Mononuclear cell (primary cell): Measurements from ENCODE around the gene ALK. TPM values are rescaled to one million over a fixed set of nuclear protein-coding genes. Genes with fewer than 3 reads are reported as not detected.

Source experiments
- H3K27me3 ChIP-seq: 2 replicates; pipeline ENCODE4 v1.6.0; 2011; ENCODE audit warnings: low read length, control low read depth; ENCODE audit not compliant: insufficient read depth
- H3K4me1 ChIP-seq: 2 replicates; pipeline ENCODE4 v1.5.1; 2011; ENCODE audit warnings: mild to moderate bottlenecking, low read length, control low read depth; ENCODE audit not compliant: insufficient read depth
- H3K4me3 ChIP-seq: 2 replicates; pipeline ENCODE4 v1.5.1; 2011; ENCODE audit warnings: mild to moderate bottlenecking, low read length, moderate library complexity
- H3K9me3 ChIP-seq: 2 replicates; pipeline ENCODE4 v1.5.1; 2011; ENCODE audit warnings: low read depth, mild to moderate bottlenecking, control low read depth, low read length
- total RNA-seq: library from RNA; depleted of rRNA; stranded (reverse); fragments of >200 nt; gene quantifications from one replicate; pipeline ENCODE4 v1.2.3, GENCODE V29; 2012

The ALK gene
- total RNA-seq, result not detected

GRCh38 chr2:29921560-29921915 lies at the start of gene ALK:
Gene ALK (minus strand): TSS chr2:29921586. CDS start chr2:29920659, 927 bp downstream.
- no peaks in the 10 kb centered on the region for H3K9me3 ChIP-seq
- no peak within 1 kb of the TSS for H3K4me3 ChIP-seq
- H3K27me3 ChIP-seq, result peaks cover 68% of the 10 kb centered on the region
- peaks cover 16% of the 10 kb centered on the region for H3K4me1 ChIP-seq

GRCh38 chr2:29966266-29966665 lies 44.9 kb upstream of the ALK start:
- Histone ChIP-seq H3K4me3 (no peak overlapping the region), H3K4me1 (no peaks in the 10 kb centered on the region), H3K27me3 (peaks cover 2% of the 10 kb centered on the region), H3K9me3 (no peaks in the 10 kb centered on the region)

DNA sequence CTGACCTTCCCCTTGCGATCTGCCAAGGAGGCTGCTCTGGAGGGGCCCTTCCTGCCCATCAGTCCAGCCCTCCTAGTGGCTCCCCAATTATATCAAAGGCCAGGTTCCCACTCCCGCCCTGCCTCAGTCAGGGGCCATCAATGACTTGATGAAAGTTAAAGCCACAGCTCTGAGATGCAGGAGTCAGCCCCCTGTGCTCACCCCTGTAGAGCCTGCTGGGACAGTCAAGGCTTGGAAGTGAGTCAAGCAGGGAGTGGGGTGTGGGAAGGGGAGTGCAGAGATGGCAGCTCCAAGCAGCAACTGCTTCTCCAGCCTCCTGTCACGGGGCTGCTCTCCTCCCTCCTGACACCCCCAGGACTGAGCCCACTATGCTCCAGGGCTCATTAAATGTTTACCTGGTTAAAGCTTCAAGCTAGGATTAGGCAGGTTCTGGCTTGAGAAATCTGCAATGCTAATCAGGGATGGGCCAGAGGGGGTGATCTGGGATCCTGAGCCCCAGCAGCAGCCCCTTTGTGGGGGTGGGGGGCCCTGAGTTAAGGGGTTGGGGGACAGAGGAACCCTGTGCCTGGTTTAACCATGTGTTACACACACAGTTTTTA lies 42.7 kb upstream of the ALK start:
- Histone ChIP-seq H3K4me1 (no peaks in the 10 kb centered on the region), H3K9me3 (no peaks in the 10 kb centered on the region), H3K27me3 (peaks cover 2% of the 10 kb centered on the region), H3K4me3 (no peak overlapping the region)

DNA sequence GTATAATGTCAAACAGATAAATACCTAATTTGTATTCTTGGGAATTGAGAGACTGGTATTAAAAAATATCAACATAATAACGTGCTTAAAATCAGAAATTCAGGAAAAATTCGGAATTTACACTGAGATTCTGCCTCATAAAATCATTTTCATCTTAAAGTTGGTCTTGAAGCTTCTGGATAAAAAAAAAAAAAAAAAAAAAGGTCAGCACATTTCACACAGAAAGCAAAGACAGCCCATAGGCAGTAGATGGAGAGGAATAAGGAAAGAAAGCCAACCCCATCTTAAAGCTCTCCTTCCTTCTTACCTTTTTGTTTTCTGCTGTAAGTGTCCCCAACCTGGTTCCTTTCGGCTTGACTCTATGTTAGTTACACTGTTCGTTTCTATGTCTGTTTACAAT lies 41.5 kb upstream of the ALK start:
- Histone ChIP-seq H3K27me3 (peaks cover 2% of the 10 kb centered on the region), H3K4me3 (no peak overlapping the region), H3K4me1 (no peaks in the 10 kb centered on the region), H3K9me3 (no peaks in the 10 kb centered on the region)

GRCh38 chr2:29954316-29954715 lies 32.9 kb upstream of the ALK start:
- Histone ChIP-seq H3K4me1 (no peaks in the 10 kb centered on the region), H3K4me3 (no peak overlapping the region)

DNA sequence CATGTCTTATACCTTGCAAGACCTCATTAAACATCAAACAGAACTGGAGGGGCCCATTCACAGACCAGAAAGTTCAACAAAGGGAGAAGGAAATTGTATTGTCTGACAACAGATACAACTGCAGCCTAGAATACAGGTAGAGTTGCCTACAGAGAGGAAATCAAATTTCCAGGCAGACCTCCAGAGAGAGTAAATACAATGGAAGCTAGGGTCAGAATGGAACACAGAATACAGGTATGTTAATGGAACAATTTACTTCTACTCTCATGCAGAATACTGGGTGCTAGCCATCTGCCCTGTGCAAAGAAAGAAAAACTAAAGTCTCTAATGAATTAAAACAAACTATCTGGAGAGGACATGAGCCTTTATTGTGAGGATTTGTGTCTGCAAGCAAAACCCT lies 31.6 kb upstream of the ALK start:
- H3K27me3 ChIP-seq, result peaks cover 6% of the 10 kb centered on the region
- H3K4me3 ChIP-seq, result no peak overlapping the region
- H3K9me3 ChIP-seq, result no peaks in the 10 kb centered on the region
- H3K4me1 ChIP-seq, result no peaks in the 10 kb centered on the region

More at GRCh38 chr2:29954316-29954715, 32.9 kb upstream of the ALK start:
- no peaks in the 10 kb centered on the region for H3K9me3 ChIP-seq
- peaks cover 6% of the 10 kb centered on the region for H3K27me3 ChIP-seq

DNA sequence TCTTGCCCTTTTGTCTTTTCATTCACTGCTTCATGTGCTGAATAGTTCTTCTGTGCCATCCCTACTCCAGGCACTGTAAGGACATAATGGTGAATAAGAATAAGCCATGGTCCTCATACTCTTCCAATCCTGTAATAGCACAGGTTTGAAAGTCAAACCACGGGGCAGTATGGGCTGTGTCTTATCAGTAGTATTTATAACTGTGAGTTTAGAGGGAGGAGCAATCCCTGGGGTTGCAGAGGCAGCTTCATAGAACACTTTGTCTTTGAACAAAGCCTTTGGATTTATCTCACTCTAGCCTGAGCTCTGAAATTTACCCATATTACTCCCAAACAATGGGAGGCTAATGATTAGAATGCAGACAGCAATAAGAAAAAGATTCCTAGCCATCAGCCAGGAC lies 30.2 kb upstream of the ALK start:
- H3K27me3 ChIP-seq, result peaks cover 3% of the 10 kb centered on the region
- no peak overlapping the region for H3K4me3 ChIP-seq
- no peaks in the 10 kb centered on the region for H3K9me3 ChIP-seq
- no peaks in the 10 kb centered on the region for H3K4me1 ChIP-seq

DNA sequence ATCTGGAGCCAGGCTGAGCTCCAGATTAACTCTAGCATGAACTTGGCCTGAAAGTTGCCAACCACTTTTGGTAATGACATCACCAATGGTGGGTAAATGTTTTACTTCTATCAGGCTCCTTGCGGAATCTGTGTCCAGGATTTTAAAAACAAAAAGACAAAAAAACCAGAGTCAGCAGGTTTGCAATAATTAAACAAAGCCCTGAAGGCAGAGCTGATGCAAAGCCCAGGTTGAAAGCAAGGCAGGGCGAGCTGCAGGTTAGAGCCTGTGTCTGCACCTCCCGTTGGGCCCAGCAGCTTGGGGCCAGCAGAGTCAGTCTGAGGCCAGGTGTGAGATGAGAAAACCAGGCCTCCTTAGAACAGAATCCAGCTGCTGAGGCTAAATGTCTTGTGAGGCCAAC lies 29.1 kb upstream of the ALK start:
- no peaks in the 10 kb centered on the region for H3K9me3 ChIP-seq
- no peak overlapping the region for H3K4me3 ChIP-seq
- H3K27me3 ChIP-seq, result no peaks in the 10 kb centered on the region
- H3K4me1 ChIP-seq, result no peaks in the 10 kb centered on the region

GRCh38 chr2:29949042-29949441 lies 27.7 kb upstream of the ALK start:
- Histone ChIP-seq H3K9me3 (no peaks in the 10 kb centered on the region), H3K27me3 (no peaks in the 10 kb centered on the region), H3K4me3 (no peak overlapping the region), H3K4me1 (no peaks in the 10 kb centered on the region)

GRCh38 chr2:29946505-29946904 lies 25.1 kb upstream of the ALK start:
- no peaks in the 10 kb centered on the region for H3K4me1 ChIP-seq
- no peaks in the 10 kb centered on the region for H3K27me3 ChIP-seq
- no peaks in the 10 kb centered on the region for H3K9me3 ChIP-seq
- no peak overlapping the region for H3K4me3 ChIP-seq

DNA sequence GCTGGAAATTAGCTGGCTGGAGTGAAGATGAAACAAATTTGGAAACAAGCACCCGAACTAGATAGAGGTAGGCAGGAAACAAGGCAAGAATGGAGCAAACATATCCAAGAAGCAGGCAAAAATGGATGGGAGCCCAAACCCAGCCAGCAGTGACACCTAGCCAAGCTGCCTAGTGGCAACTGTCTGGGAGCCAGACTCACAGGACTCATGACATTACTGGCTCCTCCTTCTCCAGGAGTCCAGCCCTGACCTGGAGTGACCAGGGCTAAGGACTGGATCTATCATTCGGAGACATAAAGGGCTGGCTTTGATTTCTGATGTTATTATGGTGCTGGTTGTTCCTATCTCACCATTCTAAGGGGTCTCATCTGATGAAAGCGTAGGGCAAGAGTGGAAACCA lies 21.3 kb upstream of the ALK start:
- no peaks in the 10 kb centered on the region for H3K9me3 ChIP-seq
- no peak overlapping the region for H3K4me3 ChIP-seq
- no peaks in the 10 kb centered on the region for H3K4me1 ChIP-seq
- no peaks in the 10 kb centered on the region for H3K27me3 ChIP-seq

DNA sequence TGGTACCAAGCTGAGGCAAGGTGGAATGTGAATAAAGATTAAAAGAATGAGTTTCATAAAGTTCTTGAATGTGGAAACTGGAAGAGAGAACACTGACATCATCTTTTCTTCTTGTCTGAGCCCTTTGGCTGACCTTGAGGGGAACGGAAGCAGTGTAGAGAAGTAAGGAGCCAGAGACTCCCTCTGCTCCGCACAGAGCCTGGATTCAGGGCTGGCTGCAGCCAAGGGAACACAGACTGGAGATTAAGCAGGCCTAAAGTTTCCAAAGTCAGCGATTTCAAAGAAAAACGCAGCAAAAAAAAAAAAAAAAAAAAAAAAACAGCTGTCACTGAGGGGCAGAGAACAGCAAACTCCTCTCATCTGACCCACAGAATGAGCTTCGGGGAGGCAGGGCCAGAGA lies 19.3 kb upstream of the ALK start:
- no peaks in the 10 kb centered on the region for H3K4me1 ChIP-seq
- no peak overlapping the region for H3K4me3 ChIP-seq
- no peaks in the 10 kb centered on the region for H3K27me3 ChIP-seq
- H3K9me3 ChIP-seq, result no peaks in the 10 kb centered on the region

DNA sequence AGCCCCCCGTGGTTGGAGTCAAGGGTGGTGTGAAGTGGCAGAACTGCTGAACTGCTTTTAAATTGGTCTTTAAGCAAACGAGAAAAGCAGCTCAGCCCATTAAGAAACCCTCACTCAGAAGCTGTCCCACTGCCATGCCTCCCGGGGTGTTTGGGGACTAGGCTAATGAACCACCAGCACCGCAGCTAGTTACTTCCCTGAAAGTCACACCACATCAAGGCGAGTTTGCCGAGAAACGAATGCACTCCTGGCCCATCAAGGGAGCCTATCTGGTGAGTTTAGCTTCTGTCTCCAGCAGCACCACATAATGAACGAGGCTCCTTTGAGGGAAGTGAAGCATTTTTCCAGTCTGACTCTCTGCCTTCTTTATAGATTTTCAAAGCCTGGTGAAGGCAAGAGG lies 14.6 kb upstream of the ALK start:
- Histone ChIP-seq H3K9me3 (no peaks in the 10 kb centered on the region), H3K27me3 (no peaks in the 10 kb centered on the region), H3K4me3 (no peak overlapping the region), H3K4me1 (no peaks in the 10 kb centered on the region)

DNA sequence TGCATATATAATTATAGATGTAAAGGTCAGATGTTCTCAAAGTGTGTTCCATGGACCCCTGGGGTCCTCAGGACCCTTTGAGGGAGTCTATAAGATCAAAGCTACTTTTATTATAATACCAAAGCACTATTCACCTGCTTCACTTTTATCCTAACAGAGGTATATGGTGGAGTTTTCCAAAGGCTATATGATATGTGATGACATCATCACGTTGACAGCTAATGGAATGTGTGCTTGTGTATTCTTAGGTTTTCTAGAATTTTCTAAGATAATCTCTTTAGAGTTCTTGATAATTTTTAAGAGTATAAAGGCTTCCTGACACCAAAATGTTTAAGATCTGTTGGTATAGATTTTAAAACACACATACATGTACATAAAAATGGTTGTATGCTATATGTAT lies 10.4 kb upstream of the ALK start:
- no peak overlapping the region for H3K4me3 ChIP-seq
- no peaks in the 10 kb centered on the region for H3K27me3 ChIP-seq
- no peaks in the 10 kb centered on the region for H3K9me3 ChIP-seq
- H3K4me1 ChIP-seq, result no peaks in the 10 kb centered on the region

DNA sequence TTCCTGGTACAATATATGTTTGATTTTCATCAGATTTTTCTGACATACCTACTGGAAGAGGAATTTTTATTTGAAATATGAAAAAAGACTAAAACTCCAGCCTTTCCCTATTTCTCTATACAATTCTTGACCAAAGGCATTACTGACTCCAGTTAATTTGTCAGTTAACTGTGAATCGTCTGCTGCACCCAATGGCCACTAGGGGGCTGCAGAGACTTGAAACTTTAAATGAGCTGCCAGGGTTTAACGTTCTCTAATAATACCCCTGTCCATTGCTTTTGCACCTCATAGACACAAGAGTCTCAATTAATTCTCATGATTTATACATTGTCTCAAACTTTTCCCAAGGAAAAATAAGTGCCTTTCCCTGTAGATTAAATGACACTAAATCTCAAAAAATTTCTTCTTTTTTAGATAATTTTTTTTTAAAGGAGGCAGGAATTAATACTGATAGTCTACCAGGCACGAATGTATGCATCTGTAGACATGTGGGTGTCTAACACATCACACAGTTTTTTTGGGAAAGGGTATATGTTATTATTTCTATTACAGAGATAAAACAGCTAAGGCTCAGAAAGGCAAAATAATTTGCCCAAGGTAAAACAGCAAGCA lies 1.8 kb upstream of the ALK start:
- Histone ChIP-seq H3K9me3 (no peaks in the 10 kb centered on the region), H3K27me3 (peaks cover 52% of the 10 kb centered on the region), H3K4me1 (peaks cover 16% of the 10 kb centered on the region), H3K4me3 (no peak overlapping the region)

DNA sequence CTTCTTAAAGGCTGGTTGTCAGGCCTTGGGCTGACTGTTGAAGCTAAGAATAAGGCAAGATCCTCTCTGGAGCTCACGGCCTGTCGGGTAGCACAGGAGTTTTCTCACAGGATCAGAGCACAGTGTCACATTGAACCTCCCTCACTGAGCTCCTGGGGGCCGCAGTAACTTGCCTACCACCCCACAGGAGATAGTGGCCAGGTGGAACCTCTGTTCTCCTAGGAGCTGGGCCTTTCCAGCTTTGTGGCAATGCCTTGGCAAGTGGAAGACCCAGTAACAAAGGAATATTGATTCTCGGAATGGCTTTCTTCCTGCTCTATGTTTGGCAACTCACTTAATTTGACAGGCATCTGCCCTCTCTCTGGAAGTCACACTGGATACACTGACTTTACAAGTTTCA lies 1.2 kb upstream of the ALK start:
- Histone ChIP-seq H3K9me3 (no peaks in the 10 kb centered on the region), H3K4me1 (peaks cover 16% of the 10 kb centered on the region), H3K4me3 (no peak overlapping the region), H3K27me3 (peaks cover 58% of the 10 kb centered on the region)
